HG03460 (cell line): ENCODE measurements around the gene TAOK1.
"Not testable (repeated sequence)": the region's sequence is repeated elsewhere in the genome, so short reads cannot be mapped to it uniquely, and the experiment has no call there.

ENCODE experiments used
- ATAC-seq: cut with Tn5 transposase; IDR thresholded peaks from one replicate; pipeline ENCODE4 v1.9.1; 2021; ENCODE audit not compliant: unreplicated experiment

The TAOK1 gene

GRCh38 chr17:29443041-29443739 lies 53.0 kb downstream of the TAOK1 start:
- ATAC-seq, result no peak

- ATAC-seq, result no peak
Measured at GRCh38 chr17:29444589-29444988, 54.4 kb downstream of the TAOK1 start.

- ATAC-seq, result no peak
Measured at GRCh38 chr17:29445844-29446243, 55.7 kb downstream of the TAOK1 start.

- no peak for ATAC-seq
Measured at GRCh38 chr17:29449865-29450671, 59.9 kb downstream of the TAOK1 start.

GRCh38 chr17:29451121-29451742 lies 61.1 kb downstream of the TAOK1 start:
- no peak for ATAC-seq

GRCh38 chr17:29458066-29458465 lies 67.9 kb downstream of the TAOK1 start:
- ATAC-seq, result no peak

- ATAC-seq, result no peak
Measured at GRCh38 chr17:29461483-29462206, 71.5 kb downstream of the TAOK1 start.

GRCh38 chr17:29469276-29469675 lies 79.1 kb downstream of the TAOK1 start:
- ATAC-seq, result no peak

- not testable (repeated sequence) for ATAC-seq
Measured at GRCh38 chr17:29473437-29473836, 83.3 kb downstream of the TAOK1 start.

GRCh38 chr17:29474297-29474696 lies 84.1 kb downstream of the TAOK1 start:
- no peak for ATAC-seq

GRCh38 chr17:29475891-29476290 lies 85.7 kb downstream of the TAOK1 start:
- no peak for ATAC-seq

- ATAC-seq, result not testable (repeated sequence)
Measured at GRCh38 chr17:29480249-29480928, 90.2 kb downstream of the TAOK1 start.

GRCh38 chr17:29483503-29483902 lies 93.3 kb downstream of the TAOK1 start:
- no peak for ATAC-seq

- no peak for ATAC-seq
Measured at GRCh38 chr17:29495011-29495410, 104.8 kb downstream of the TAOK1 start.

GRCh38 chr17:29504711-29505110 lies 114.5 kb downstream of the TAOK1 start:
- no peak for ATAC-seq

GRCh38 chr17:29505836-29506235 lies 115.7 kb downstream of the TAOK1 start:
- no peak for ATAC-seq

GRCh38 chr17:29510953-29511352 lies 120.8 kb downstream of the TAOK1 start:
- ATAC-seq, result no peak

- ATAC-seq, result no peak
Measured at GRCh38 chr17:29514792-29515191, 124.6 kb downstream of the TAOK1 start.

GRCh38 chr17:29518359-29518758 lies 128.2 kb downstream of the TAOK1 start:
- no peak for ATAC-seq

GRCh38 chr17:29524692-29525091 lies 134.5 kb downstream of the TAOK1 start:
- ATAC-seq, result no peak

GRCh38 chr17:29526322-29526721 lies 136.2 kb downstream of the TAOK1 start:
- no peak for ATAC-seq
